Thyroid gland (tissue), 4 donors: Measurements from ENCODE around the gene MAPT.

Experiments
- CTCF ChIP-seq, 6 experiments: fragments of 200-600 bp in 3 of 6; fragments of 450-650 bp in 3 of 6; sonication (generic) in 3 of 6; IDR thresholded peaks; one replicate each; pipeline ENCODE4 v1.5.1; 2016 to 2019; ENCODE audit warnings: antibody characterized with exemption in 6 of 6, mild to moderate bottlenecking in 2 of 6, inconsistent platforms in 1 of 6, moderate library complexity in 1 of 6
- POLR2A ChIP-seq, 2 donors: fragments of 450-650 bp; IDR thresholded peaks; one replicate each; pipeline ENCODE4 v1.6.1; 2017; ENCODE audit warnings: antibody characterized with exemption in 2 of 2, mild to moderate bottlenecking in 2 of 2, moderate library complexity in 1 of 2

- TF ChIP-seq CTCF (IDR thresholded peaks at IDR 0.05) (no peak), POLR2A (IDR thresholded peaks at IDR 0.05) (no peak)
These were observed 40.0 kb downstream of the MAPT start for GRCh38 chr17:45934044-45934979.
